Transverse colon (tissue), 4 donors: ENCODE results near the gene NKX1-1.

Experiments
- CTCF ChIP-seq, 5 experiments: fragments of 200-600 bp in 3 of 5; fragments of 450-650 bp in 2 of 5; sonication (generic) in 3 of 5; IDR thresholded peaks; 1 replicate in 2 of 5; 2 replicates in 3 of 5; pipeline ENCODE4 v1.5.1; 2016 to 2017; ENCODE audit warnings: antibody characterized with exemption in 5 of 5, inconsistent platforms in 3 of 5, mild to moderate bottlenecking in 2 of 5, moderate library complexity in 1 of 5
- POLR2A ChIP-seq: fragments of 450-650 bp; IDR thresholded peaks from one replicate; pipeline ENCODE4 v1.6.1; 2016; ENCODE audit warnings: antibody characterized with exemption, mild to moderate bottlenecking, moderate library complexity
- POLR2AphosphoS5 ChIP-seq, 3 donors: sonication (generic); formaldehyde crosslinking; IDR thresholded peaks; one replicate each; pipeline ENCODE4 v1.6.1; 2016; ENCODE audit warnings: antibody characterized with exemption in 3 of 3

GRCh38 chr4:1367936-1368289, 38.3 kb downstream of the NKX1-1 start:
- TF ChIP-seq CTCF (IDR thresholded peaks at IDR 0.05), result no peak
- no peak for TF ChIP-seq POLR2AphosphoS5 (IDR thresholded peaks at IDR 0.05)
- no peak for TF ChIP-seq POLR2A
